ENCODE data around the gene LIMA1. TPM values are rescaled to one million over a fixed set of nuclear protein-coding genes. Genes with fewer than 3 reads are reported as not detected.
"Not testable (repeated sequence)": the region's sequence is repeated elsewhere in the genome, so short reads cannot be mapped to it uniquely, and the experiment has no call there.

The LIMA1 gene
- total and polyA plus RNA-seq, 2 donors: 46.9 to 120 TPM

GRCh38 chr12:50160643-50161042 is 122.7 kb downstream of the LIMA1 start:
- Histone ChIP-seq H3K27ac (ENCODE audit: low read depth in 1 of 2, low read length in 1 of 2) (no peak overlapping the region), H3K36me3 (ENCODE audit: control insufficient read depth in 2 of 2, insufficient read depth in 2 of 2, low read length in 1 of 2) (peaks cover 0 to 6% of the 10 kb centered on the region in 2 donors), H3K27me3 (ENCODE audit: control insufficient read depth in 2 of 2, insufficient read depth in 1 of 2, low read length in 1 of 2) (no peaks in the 10 kb centered on the region), H3K4me3 (ENCODE audit: low read length in 2 of 2) (no peak overlapping the region), H3K4me1 (ENCODE audit: control insufficient read depth in 2 of 2, insufficient read depth in 2 of 2, low read length in 2 of 2) (no peaks in the 10 kb centered on the region), H3K9me3 (ENCODE audit: control insufficient read depth in 2 of 2, insufficient read depth in 1 of 2, low read length in 1 of 2) (no peaks in the 10 kb centered on the region)
- DNase-seq (ENCODE audit: low read depth in 6 of 9, low spot score in 9 of 9): no peak

GRCh38 chr12:50157259-50157658 is 126.1 kb downstream of the LIMA1 start:
- Histone ChIP-seq H3K4me1 (ENCODE audit: control insufficient read depth in 2 of 2, insufficient read depth in 2 of 2, low read length in 2 of 2) (no peaks in the 10 kb centered on the region), H3K36me3 (ENCODE audit: control insufficient read depth in 2 of 2, insufficient read depth in 2 of 2, low read length in 1 of 2) (peaks cover 3 to 6% of the 10 kb centered on the region in 2 donors), H3K27ac (ENCODE audit: low read depth in 1 of 2, low read length in 1 of 2) (no peak overlapping the region), H3K4me3 (ENCODE audit: low read length in 2 of 2) (no peak overlapping the region), H3K27me3 (ENCODE audit: control insufficient read depth in 2 of 2, insufficient read depth in 1 of 2, low read length in 1 of 2) (no peaks in the 10 kb centered on the region), H3K9me3 (ENCODE audit: control insufficient read depth in 2 of 2, insufficient read depth in 1 of 2, low read length in 1 of 2) (no peaks in the 10 kb centered on the region)
- 98% methylated on average over 2 of the region's 2 CpGs for WGBS
- DNase-seq (ENCODE audit: low read depth in 6 of 9, low spot score in 9 of 9): no peak

- no peak overlapping the region for H3K4me3 ChIP-seq (ENCODE audit: low read length in 2 of 2)
- H3K27me3 ChIP-seq (ENCODE audit: control insufficient read depth in 2 of 2, insufficient read depth in 1 of 2, low read length in 1 of 2): no peaks in the 10 kb centered on the region
- peaks cover 3 to 6% of the 10 kb centered on the region in 2 donors for H3K36me3 ChIP-seq (ENCODE audit: control insufficient read depth in 2 of 2, insufficient read depth in 2 of 2, low read length in 1 of 2)
- DNase-seq (ENCODE audit: low read depth in 6 of 9, low spot score in 9 of 9): no peak
- no peaks in the 10 kb centered on the region for H3K9me3 ChIP-seq (ENCODE audit: control insufficient read depth in 2 of 2, insufficient read depth in 1 of 2, low read length in 1 of 2)
- no peaks in the 10 kb centered on the region for H3K4me1 ChIP-seq (ENCODE audit: control insufficient read depth in 2 of 2, insufficient read depth in 2 of 2, low read length in 2 of 2)
- no peak overlapping the region for H3K27ac ChIP-seq (ENCODE audit: low read depth in 1 of 2, low read length in 1 of 2)
Measured at GRCh38 chr12:50156641-50157040, 126.7 kb downstream of the LIMA1 start.

- WGBS: 96% methylated on average over 5 of the region's 5 CpGs
- not testable (repeated sequence) for H3K9me3 ChIP-seq (ENCODE audit: control insufficient read depth in 2 of 2, insufficient read depth in 1 of 2, low read length in 1 of 2); DNase-seq (ENCODE audit: low read depth in 6 of 9, low spot score in 9 of 9); H3K4me3 ChIP-seq (ENCODE audit: low read length in 2 of 2); H3K27me3 ChIP-seq (ENCODE audit: control insufficient read depth in 2 of 2, insufficient read depth in 1 of 2, low read length in 1 of 2); H3K4me1 ChIP-seq (ENCODE audit: control insufficient read depth in 2 of 2, insufficient read depth in 2 of 2, low read length in 2 of 2); H3K27ac ChIP-seq (ENCODE audit: low read depth in 1 of 2, low read length in 1 of 2); H3K36me3 ChIP-seq (ENCODE audit: control insufficient read depth in 2 of 2, insufficient read depth in 2 of 2, low read length in 1 of 2)
Measured at GRCh38 chr12:50154947-50155346, 128.4 kb downstream of the LIMA1 start.

- WGBS: 95% methylated on average over 1 of the region's 1 CpG
- H3K27ac ChIP-seq (ENCODE audit: low read depth in 1 of 2, low read length in 1 of 2): no peak overlapping the region
- H3K9me3 ChIP-seq (ENCODE audit: control insufficient read depth in 2 of 2, insufficient read depth in 1 of 2, low read length in 1 of 2): no peaks in the 10 kb centered on the region
- no peaks in the 10 kb centered on the region for H3K27me3 ChIP-seq (ENCODE audit: control insufficient read depth in 2 of 2, insufficient read depth in 1 of 2, low read length in 1 of 2)
- no peak overlapping the region for H3K4me3 ChIP-seq (ENCODE audit: low read length in 2 of 2)
- H3K4me1 ChIP-seq (ENCODE audit: control insufficient read depth in 2 of 2, insufficient read depth in 2 of 2, low read length in 2 of 2): no peaks in the 10 kb centered on the region
- DNase-seq (ENCODE audit: low read depth in 6 of 9, low spot score in 9 of 9): no peak
- H3K36me3 ChIP-seq (ENCODE audit: control insufficient read depth in 2 of 2, insufficient read depth in 2 of 2, low read length in 1 of 2): peaks cover 0 to 3% of the 10 kb centered on the region in 2 donors
Measured at GRCh38 chr12:50151047-50151687, 132.2 kb downstream of the LIMA1 start.

- WGBS: 93% methylated on average over 3 of the region's 3 CpGs
- H3K4me3 ChIP-seq (ENCODE audit: low read length in 2 of 2): no peak overlapping the region
- H3K27me3 ChIP-seq (ENCODE audit: control insufficient read depth in 2 of 2, insufficient read depth in 1 of 2, low read length in 1 of 2): no peaks in the 10 kb centered on the region
- no peak overlapping the region for H3K27ac ChIP-seq (ENCODE audit: low read depth in 1 of 2, low read length in 1 of 2)
- no peaks in the 10 kb centered on the region for H3K4me1 ChIP-seq (ENCODE audit: control insufficient read depth in 2 of 2, insufficient read depth in 2 of 2, low read length in 2 of 2)
- DNase-seq (ENCODE audit: low read depth in 6 of 9, low spot score in 9 of 9): no peak
- H3K9me3 ChIP-seq (ENCODE audit: control insufficient read depth in 2 of 2, insufficient read depth in 1 of 2, low read length in 1 of 2): no peaks in the 10 kb centered on the region
- H3K36me3 ChIP-seq (ENCODE audit: control insufficient read depth in 2 of 2, insufficient read depth in 2 of 2, low read length in 1 of 2): peaks cover under 1 to 3% of the 10 kb centered on the region in 2 donors
Measured at GRCh38 chr12:50149311-50149710, 134.0 kb downstream of the LIMA1 start.

GRCh38 chr12:50148011-50148410 is 135.3 kb downstream of the LIMA1 start:
- WGBS: 95% methylated on average over 6 of the region's 6 CpGs
- peaks cover 4 to 12% of the 10 kb centered on the region in 2 donors for H3K36me3 ChIP-seq (ENCODE audit: control insufficient read depth in 2 of 2, insufficient read depth in 2 of 2, low read length in 1 of 2)
- not testable (repeated sequence) for H3K27ac ChIP-seq (ENCODE audit: low read depth in 1 of 2, low read length in 1 of 2)

GRCh38 chr12:50147281-50147680 is 136.0 kb downstream of the LIMA1 start:
- DNase-seq (ENCODE audit: low read depth in 6 of 9, low spot score in 9 of 9): no peak
- Histone ChIP-seq H3K27me3 (ENCODE audit: control insufficient read depth in 2 of 2, insufficient read depth in 1 of 2, low read length in 1 of 2) (no peaks in the 10 kb centered on the region), H3K9me3 (ENCODE audit: control insufficient read depth in 2 of 2, insufficient read depth in 1 of 2, low read length in 1 of 2) (no peaks in the 10 kb centered on the region), H3K4me3 (ENCODE audit: low read length in 2 of 2) (no peak overlapping the region), H3K27ac (ENCODE audit: low read depth in 1 of 2, low read length in 1 of 2) (no peak overlapping the region), H3K4me1 (ENCODE audit: control insufficient read depth in 2 of 2, insufficient read depth in 2 of 2, low read length in 2 of 2) (no peaks in the 10 kb centered on the region), H3K36me3 (ENCODE audit: control insufficient read depth in 2 of 2, insufficient read depth in 2 of 2, low read length in 1 of 2) (peaks cover 4 to 17% of the 10 kb centered on the region in 2 donors)
- WGBS: over 99% methylated on average over 4 of the region's 4 CpGs

More at GRCh38 chr12:50148011-50148410, 135.3 kb downstream of the LIMA1 start:
- H3K4me1 ChIP-seq (ENCODE audit: control insufficient read depth in 2 of 2, insufficient read depth in 2 of 2, low read length in 2 of 2); H3K27me3 ChIP-seq (ENCODE audit: control insufficient read depth in 2 of 2, insufficient read depth in 1 of 2, low read length in 1 of 2); H3K9me3 ChIP-seq (ENCODE audit: control insufficient read depth in 2 of 2, insufficient read depth in 1 of 2, low read length in 1 of 2); H3K4me3 ChIP-seq (ENCODE audit: low read length in 2 of 2); DNase-seq (ENCODE audit: low read depth in 6 of 9, low spot score in 9 of 9): not testable (repeated sequence)

- Histone ChIP-seq H3K9me3 (ENCODE audit: control insufficient read depth in 2 of 2, insufficient read depth in 1 of 2, low read length in 1 of 2) (no peaks in the 10 kb centered on the region), H3K4me3 (ENCODE audit: low read length in 2 of 2) (no peak overlapping the region), H3K4me1 (ENCODE audit: control insufficient read depth in 2 of 2, insufficient read depth in 2 of 2, low read length in 2 of 2) (no peaks in the 10 kb centered on the region), H3K27ac (ENCODE audit: low read depth in 1 of 2, low read length in 1 of 2) (no peak overlapping the region), H3K27me3 (ENCODE audit: control insufficient read depth in 2 of 2, insufficient read depth in 1 of 2, low read length in 1 of 2) (no peaks in the 10 kb centered on the region), H3K36me3 (ENCODE audit: control insufficient read depth in 2 of 2, insufficient read depth in 2 of 2, low read length in 1 of 2) (peaks cover 12 to 32% of the 10 kb centered on the region in 2 donors)
- no peak for DNase-seq (ENCODE audit: low read depth in 6 of 9, low spot score in 9 of 9)
- 97% methylated on average over 2 of the region's 2 CpGs for WGBS
Measured at GRCh38 chr12:50145439-50145838, 137.9 kb downstream of the LIMA1 start.

All from thymus (tissue), 11 donors.